Endometrial microvascular endothelial cells (primary cell): ENCODE results near the gene AMOTL1. TPM values are rescaled to one million over a fixed set of nuclear protein-coding genes. Genes with fewer than 3 reads are reported as not detected.
"Not testable (repeated sequence)": the region's sequence is repeated elsewhere in the genome, so short reads cannot be mapped to it uniquely, and the experiment has no call there.

ENCODE experiments used
- in situ Hi-C: cut with HindIII; loops from 2 replicates; pipeline ENCODE4 v1.10.0; 2017; ENCODE audit warnings: low sequenced_read_pairs, low pct_unique_long_range_greater_than_20kb; ENCODE audit errors: inconsistent ontology term
- total RNA-seq: library from RNA; depleted of rRNA; stranded (reverse); fragments of >200 nt; gene quantifications from one replicate; pipeline ENCODE4 v1.2.3, GENCODE V29; 2015; ENCODE audit errors: inconsistent ontology term

The AMOTL1 gene
- total RNA-seq, 1 donor from 2014 or later, result 21.9 TPM

DNA sequence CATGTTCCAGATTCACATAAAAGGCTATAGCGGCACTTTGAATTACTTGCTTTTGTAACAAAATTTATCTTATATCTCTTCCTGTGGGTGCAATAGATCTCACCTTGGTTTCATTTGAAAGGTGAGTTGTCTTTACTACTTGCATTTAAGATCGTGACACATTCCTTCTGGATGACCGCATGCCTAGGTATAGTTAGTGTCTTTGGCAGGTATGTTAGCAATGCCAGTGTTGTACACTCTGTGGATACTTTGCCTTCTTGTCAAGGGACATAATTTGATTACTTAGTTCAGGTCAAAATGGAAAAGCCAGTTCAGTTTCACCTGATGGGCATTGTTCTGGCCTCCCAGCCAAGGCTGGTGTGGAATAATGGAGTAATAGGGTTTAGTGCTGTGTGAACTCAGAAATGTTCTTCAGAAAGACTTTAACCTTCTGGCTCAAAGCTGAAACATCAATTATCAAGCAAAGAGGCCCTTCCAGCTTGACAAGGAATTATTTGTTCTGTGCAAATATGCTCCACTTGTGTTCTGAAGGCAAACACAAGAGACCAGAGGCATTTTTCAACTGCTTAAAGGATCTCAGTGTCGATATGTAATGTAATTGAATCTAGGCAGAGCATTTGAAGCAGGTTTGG lies 64.6 kb downstream of the AMOTL1 start:
- in situ Hi-C loops, result no loop called here

DNA sequence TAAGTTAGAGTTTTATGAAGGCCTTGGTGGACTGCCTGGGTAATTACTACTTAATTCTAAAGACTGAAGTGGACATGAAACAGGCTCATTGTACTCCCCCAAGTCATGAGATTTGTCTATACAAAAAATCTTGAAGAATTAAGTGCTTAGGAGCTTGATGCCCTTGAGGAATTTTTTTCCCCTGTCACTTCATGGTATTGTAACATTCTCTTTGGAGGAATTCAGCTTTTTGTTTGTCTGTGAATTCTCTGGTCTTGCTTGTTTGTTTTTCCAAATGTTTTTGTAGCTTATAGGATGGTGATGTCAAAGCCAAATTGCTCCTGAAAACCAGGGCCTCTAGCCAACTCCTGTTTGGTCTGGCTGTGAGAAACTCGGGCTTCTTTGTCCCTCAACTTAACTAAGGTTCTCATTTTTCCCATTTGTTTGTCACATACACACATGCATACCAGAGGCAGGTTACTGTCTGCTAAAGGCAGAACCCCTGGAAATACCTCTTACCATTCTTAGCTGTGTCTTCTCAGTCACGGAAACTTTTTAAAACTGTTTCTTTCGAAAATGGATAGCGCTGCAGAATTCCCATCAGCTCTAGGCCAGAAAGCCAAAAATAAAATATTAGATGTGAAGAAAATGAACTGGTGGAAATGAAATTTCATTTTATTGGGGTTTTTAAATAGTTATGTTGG lies 66.9 kb downstream of the AMOTL1 start:
- in situ Hi-C loops, result no loop called here

DNA sequence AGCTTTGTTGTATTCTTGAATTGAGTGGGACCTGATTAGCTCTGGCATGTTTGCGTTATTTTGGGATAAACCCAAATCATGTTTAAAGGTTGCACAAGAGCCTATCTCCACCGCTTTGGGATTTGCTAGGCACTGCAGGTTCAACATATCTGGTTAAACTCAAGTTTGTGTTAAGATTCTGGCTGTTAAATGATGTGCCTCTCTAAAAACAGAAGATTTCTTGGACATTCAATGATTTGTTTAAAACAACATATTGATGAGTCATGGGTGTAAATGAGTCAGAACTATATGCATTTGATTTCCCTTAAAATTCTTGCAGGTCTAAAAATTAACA lies 67.4 kb downstream of the AMOTL1 start:
- in situ Hi-C loops, result no loop called here

DNA sequence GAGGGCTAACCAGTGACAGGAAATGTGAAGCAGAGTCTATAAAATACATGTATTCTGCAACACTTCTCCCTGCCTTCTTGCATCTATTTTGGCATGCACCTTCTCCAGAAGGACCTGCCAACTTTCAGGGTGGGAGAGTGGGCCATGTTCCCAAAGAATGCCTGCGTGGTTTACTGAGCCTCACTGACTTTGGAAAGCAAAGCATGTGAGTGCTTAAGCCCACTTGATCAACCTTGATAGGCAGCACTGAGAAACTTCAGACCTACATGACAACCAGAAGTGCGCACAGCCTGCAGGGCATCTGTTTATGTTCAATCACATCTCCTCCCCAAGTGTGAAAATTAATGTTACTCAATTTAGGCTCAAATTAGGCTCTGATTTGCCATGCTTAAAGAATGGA lies 69.2 kb downstream of the AMOTL1 start:
- in situ Hi-C loops, result no loop called here

DNA sequence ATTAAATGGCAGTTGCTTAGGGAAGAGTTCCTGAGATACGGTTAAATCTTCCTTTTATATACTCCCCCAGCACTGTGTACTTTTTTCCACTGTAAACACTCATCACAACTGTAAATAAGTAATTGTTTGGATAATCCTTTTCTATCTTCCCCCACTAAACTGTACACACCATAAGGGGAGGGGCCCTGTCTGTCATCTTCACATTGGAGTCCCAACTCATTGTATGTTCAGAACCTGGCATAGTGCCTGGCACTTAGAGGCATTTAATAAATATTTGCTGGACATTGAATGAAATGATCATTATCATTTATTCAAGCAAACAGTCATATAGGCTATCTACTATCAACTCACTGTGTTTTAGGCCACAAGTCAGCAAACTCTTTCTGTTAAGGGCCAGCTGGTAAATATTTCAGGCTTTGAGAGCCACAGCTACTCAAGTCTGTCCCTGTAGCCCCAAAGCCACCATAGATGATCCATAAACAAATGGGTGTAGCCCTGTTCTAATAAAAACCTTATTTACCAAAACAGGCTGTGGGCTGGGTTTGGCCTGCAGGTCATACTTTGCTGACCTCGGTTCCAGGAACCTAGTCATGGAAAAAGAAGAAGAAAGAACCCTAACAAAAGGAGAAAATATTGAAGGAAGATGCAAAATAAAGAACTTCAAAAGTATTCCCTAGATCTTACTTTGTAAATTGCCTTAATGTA lies 70.0 kb downstream of the AMOTL1 start:
- in situ Hi-C loops, result no loop called here

DNA sequence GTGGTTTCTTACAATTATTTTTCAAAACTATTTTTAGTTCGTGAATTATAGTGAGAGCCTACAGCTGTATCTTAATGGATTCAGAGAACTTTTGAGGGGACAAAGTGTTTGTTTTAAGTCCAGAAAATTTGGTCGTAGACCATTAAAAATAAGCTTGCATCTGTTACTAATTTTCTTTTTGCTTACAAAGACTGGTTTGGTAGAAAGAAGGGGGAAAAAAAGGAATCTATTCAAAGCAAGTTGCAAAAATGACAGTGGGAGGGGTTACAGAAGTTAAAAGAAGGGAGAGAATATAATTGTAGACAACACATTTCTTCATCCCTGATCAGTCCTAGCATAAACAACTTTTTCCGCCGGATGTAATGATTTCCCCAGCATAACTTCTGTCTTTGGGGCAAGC lies 72.1 kb downstream of the AMOTL1 start:
- in situ Hi-C loops, result no loop called here

DNA sequence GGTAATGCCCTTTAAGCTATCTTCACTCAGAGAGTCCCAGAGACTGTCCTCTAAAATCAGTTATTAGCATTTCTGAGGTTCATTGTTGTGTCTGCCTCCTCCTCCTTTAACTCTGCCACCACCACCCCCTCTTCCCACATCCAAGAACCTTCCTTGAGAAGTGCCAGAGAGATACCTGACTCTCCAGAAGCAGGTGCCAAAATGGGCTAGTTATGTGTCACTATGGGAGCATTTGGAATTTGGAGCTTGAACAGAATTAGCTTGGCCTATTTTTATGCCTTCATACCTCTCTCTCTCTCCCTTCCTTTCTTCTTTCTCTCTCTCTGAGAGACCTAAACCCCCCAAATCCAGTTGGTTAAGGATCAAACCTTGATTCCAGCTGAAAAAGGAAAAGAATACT lies 75.9 kb downstream of the AMOTL1 start:
- in situ Hi-C loops, result no loop called here

DNA sequence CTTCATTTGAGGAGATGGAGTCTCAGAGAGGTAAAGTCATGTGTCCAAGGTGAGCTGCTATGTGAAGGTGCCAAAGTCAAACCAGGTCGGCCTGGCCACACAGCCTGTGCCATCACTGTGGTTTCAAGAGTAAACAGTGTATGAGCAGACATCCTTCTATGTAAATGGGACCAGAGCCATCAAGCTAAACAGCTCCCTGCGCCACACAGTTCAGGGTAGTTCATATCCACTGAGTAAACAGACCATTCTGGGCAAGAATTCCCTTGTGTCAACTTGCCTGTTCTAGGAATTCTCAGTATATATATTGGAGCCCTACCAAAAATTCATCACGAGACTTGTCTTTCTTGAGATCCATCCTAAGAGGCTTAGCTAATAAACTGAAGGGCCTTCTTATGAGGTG lies 77.5 kb downstream of the AMOTL1 start:
- in situ Hi-C loops, result no loop called here

DNA sequence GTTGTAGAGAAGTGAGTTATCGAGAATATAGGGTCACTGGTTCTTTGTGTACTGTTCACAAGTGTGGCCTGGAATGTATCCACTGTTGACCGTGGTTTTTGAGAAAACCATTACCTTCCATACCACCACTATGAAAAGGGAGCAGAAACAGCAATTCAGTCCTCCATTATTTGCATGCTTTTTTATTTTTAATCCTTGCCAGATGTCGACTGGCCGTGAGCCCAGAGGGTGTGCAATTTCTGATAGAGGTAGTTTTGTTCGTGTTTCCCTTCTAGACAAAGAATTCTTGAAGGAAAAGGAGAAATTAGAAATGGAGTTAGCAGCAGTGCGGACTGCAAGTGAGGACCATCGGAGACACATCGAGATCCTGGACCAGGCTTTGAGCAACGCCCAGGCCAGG lies 81.7 kb downstream of the AMOTL1 start:
- in situ Hi-C loops, result no loop called here

DNA sequence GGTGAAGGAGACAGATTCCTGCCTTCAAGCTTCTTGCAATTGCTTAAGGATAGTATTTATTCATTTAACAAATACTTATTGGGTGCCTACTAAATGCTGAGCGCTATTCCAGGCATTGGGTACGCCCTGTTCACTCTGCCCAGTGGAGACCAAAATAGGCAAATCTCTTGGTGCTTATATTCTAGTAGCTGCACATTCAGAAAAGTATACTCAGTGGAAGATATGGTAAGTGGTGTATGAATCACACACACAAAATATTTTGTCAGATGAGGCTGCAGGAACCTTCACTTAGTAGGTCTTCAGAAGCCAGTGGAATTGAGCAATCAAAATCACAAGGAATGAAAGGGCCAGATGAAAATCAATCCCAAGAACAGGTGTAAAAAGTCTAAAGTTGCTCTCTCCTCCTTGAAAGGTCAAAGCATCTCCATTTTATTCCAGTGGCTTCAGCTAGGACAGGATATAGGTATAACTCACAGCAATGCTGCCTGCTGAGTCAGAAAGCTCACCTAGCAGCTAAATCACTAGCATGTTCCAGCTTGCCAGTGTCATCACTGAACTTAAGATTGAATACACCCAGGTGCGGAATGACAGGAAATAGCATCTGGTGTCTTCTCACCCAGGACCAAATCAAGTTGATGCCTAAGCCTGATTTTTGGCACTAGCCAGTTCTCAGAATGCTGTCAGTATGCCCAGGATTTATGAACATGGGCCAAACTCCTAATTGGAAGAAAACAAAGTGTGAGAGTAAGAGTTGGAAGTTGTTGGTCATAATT lies 83.9 kb downstream of the AMOTL1 start:
- in situ Hi-C loops, result no loop called here

DNA sequence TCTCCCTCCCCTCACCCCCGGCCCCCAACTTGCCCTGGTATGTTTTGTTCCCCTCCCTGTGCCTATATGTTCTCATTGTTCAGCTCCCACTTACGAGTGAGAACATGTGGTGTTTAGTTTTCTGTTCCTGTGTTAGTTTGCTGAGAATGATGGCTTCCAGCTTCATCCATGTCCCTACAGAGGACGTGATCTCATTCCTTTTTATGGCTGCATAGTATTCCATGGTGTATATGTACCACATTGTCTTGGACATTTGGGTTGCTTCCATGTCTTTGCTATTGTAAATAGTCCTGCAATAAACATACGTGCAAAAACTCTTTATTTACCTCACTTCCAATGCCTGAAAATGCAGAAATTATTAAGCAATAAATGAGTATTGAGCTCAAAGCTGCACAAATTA lies 85.1 kb downstream of the AMOTL1 start:
- in situ Hi-C loops, result not testable (repeated sequence)

DNA sequence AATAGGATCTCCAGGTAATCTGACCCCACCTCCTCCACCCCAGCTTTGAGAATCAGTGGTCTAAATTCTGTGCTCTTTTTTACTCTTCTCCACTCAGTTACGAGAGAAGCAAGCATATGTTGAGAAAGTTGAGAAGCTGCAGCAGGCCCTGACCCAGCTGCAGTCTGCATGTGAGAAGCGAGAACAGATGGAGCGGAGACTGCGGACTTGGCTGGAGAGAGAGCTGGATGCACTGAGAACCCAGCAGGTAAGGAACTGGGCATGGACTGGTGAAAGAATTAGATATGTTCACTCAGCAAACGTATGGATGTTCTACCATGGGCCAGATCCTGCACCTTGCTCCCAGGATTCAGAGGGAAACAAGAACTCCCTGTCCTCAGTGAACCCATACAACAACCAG lies 85.7 kb downstream of the AMOTL1 start:
- in situ Hi-C loops, result no loop called here

DNA sequence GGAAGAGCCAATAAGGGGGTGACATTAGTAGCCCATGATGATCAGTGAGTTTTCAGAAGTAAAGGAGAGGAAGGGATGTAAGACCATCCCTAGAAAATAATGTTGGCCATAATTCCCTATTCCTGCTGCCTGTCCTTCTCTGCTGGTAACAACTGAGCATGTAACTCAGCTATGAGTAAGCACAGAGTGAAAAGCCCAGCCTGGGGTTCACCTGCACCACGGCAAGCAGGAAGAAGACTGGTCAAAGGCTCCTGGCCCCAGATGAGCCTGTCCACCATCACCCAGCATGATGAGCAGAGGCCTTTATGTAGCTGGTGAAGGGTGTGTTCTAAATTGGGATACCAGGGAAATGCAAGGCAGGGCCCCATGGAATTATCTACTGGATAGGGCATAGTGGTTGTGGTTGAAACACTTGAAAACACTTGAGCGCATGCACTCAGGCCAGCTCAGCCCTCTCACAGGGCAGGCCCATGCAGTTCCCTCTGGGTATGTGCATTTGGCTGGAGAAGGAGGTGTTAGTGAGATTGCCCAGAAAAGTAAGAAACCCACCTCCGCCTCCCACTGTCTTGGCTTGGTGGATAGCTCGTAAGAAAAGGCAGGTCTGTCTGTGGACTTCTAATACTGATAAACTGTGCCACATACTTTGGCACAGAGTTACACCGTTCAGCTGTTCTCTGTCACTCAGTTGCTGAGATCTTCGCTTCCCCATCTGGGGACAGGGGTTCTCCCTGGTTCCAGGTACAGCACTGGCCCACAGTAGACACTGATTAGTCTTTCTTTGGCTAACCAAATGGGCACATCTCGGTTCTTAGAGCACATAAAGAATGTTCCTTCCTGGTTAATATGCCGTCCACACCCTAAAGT lies 86.8 kb downstream of the AMOTL1 start:
- in situ Hi-C loops, result no loop called here

DNA sequence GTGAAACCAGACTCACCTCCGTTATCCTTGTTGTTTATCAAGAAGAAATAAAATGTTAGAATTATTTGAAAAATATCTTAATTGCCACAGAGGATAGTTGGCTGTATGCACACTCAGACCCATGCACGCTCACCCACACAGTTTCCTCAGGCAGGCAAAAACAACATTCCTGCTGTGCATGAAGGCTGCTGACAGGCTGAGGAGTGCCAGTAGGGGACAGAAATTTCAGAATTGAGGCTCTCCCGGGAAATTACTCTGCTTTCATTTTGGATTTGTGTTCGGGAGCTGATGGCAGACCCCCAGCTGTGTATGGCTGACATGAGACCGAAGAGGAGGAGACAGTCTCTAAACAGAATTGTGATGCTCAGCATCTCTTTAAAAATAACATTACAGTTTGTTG lies 87.5 kb downstream of the AMOTL1 start:
- in situ Hi-C loops, result no loop called here

DNA sequence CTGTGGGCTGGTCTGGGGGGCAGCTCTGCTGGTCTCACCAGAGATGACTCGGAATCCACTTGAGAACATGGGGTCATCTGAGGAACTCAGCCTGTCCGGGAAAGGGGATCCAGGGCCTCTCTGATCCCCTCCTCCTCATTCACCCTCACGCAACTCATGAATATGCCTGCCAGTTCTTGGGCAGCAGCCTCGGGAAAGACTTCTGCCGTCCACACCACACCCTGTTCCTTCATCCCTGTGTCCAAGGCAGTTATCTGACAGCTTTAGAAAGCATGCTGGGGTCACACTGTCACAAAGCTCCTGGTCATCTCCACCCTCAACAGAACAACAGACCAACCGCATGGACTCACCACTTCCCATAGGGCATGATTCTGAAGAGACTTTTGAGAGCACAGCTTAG lies 88.3 kb downstream of the AMOTL1 start:
- in situ Hi-C loops, result no loop called here

DNA sequence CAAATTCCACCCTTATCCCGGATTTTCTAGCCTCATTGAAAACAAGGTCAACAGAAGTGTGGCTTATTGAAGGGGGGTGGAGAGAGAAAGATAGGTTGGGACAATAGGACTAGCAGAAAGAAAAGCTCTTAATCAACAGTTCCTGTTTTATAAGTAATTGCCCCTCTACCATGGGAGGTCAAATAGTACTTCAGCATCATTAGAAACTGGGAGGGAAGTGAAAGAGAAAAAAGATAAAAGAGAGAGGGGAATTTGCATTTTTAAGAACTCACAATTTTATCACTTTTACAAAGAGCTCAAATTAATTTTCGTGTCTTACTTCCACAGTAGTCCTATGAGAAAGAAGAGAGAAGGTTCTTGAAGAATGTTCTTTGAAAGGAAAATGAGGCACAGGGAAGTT lies 89.2 kb downstream of the AMOTL1 start:
- in situ Hi-C loops, result no loop called here

DNA sequence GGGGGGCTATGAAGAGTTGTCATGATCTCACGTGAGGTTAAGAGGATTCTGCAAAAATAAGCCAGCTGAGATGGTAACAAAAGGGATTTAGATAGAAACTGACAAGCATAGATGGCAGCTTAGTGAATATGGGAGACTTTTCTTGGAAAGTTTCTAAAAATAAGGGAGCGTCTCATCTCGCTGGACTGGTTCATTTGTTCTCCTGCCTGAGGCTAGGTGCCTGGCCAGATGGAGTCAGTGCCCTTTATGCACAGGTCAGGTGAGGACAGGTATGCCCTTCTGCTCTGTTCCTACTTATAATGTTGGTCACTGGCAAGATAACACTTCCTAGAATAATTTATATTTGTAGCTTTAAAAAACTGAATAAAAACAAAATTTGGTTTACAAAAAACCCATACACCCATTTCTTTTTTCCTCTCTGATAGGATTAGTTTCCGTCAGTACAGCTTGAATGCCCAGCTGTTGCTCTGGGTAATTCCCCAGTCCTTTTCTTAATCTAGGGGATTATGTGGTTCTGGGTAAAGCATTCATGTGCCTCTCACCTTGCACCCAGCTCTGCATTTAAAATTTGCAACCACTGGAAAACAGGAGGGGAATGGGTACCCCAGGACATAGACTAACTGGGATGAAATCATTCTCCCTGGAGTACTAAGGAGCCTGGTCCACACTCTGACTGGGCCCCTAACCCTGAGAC lies 90.0 kb downstream of the AMOTL1 start:
- in situ Hi-C loops, result no loop called here

DNA sequence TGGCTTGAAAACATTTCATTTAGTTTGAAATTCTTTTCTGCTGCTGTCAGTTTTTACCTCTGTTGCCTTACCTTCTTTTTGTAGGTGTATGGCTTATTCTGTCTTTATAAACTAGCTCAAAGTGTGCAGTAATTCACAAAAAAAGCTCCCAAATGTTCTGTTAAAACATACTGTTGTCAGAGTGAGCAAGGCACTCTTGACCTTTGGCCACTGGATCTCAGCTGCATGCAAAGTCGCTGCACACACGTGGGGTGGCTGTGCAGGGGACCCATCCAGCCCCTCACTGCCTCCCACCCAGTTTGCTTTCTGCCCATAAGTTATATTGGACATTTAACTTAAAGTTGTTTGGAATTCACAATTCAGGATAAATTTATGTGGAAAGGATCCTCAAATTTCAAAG lies 92.2 kb downstream of the AMOTL1 start:
- in situ Hi-C loops, result no loop called here
